ENCODE measurements around the gene PDS5A.

The PDS5A gene

DNA sequence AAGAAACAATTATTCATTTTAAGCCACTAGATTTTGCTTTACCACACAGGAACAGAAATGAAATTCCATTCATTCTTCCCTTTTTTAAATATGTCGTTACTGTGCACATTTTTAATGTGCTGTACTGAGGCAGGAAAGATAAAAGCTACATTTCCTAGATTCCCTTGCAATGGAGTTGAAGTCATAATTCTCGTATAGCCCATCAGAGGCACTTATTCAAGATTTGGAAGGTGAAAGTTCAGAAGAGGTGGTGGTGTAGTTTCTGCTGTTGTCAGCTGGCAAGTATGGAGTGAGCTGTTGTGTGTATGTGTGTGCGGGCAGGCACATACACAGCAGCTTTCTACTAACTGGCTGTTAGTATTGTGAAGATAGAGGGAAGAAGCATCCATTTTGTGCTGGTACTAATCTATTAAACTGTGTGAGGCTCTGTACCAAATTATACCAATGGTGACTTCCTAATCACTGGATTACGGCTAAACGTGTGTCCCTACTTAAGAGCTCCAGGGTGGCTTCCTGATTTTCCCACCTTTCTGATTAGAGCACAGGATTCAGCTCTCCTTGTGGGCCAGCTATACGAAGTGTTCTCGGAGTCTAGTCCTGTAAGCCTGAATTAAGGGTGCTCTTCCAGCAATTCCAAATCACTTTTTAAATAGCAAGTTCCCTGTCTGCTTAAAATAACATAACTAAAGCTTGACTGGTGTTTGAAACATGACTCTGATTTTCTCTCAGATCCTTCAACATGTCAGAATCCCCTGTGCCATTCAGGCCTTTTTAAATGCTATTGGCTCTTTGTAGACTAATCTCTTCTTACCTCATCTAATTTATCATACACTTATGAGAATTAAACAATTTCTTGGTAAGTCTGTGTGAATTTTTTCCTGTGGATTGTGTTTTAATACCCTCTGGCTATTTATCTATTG, 43.8 kb downstream of the PDS5A start:
- no peak overlapping the region for H3K27ac ChIP-seq (ENCODE audit: low read length)
- H3K36me3 ChIP-seq (ENCODE audit: control insufficient read depth, insufficient read depth, low read length) = no peaks in the 10 kb centered on the region

DNA sequence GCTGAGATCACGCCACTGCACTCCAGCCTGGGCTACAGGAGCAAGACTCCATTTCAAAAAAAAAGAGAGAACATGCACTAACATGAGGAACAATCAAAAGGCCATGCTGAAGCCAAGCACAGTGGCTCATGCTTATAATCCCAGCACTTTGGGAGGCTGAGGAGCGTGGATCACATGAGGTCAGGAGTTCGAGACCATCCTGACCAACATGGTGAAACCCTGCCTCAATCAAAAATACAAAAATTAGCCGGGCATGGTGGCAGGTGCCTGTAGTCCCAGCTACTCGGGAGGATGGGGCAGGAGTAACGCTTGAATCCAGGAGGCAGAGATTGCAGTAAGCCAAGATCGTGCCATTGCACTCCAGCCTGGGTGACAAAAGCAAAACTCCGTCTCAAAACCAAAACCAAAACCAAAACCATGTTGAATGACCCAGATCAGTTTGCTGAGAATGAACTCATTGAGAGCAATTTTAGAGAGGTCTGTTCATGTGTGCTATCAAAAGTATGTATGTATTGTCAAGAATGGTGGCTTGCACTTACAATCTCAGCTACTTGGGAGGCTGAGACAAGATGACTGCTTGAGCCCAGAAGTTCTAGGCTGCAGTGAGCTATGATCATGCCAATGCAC, 44.8 kb downstream of the PDS5A start:
- Histone ChIP-seq H3K4me1 (ENCODE audit: control insufficient read depth, insufficient read depth, low read length) (peaks cover 2% of the 10 kb centered on the region; the same call in 1 of the 2 replicates), H3K27me3 (ENCODE audit: control insufficient read depth, insufficient read depth, low read length) (no peaks in the 10 kb centered on the region), H3K27ac (ENCODE audit: low read length) (no peak overlapping the region), H3K36me3 (ENCODE audit: control insufficient read depth, insufficient read depth, low read length) (no peaks in the 10 kb centered on the region), H3K4me3 (ENCODE audit: low read length) (no peak overlapping the region), H3K9me3 (ENCODE audit: control insufficient read depth, insufficient read depth, low read length) (no peaks in the 10 kb centered on the region)
- no CpG with 5 or more reads among the region's 8 CpGs for WGBS (ENCODE audit: insufficient coverage, insufficient read length)
- DNase-seq (ENCODE audit: low read depth, low spot score) = no peak

More for the DNA sequence above, 43.8 kb downstream of the PDS5A start:
- DNase-seq (ENCODE audit: low read depth, low spot score) = no peak
- Histone ChIP-seq H3K4me1 (ENCODE audit: control insufficient read depth, insufficient read depth, low read length) (peaks cover 2% of the 10 kb centered on the region; the same call in 1 of the 2 replicates), H3K9me3 (ENCODE audit: control insufficient read depth, insufficient read depth, low read length) (no peaks in the 10 kb centered on the region), H3K4me3 (ENCODE audit: low read length) (no peak overlapping the region), H3K27me3 (ENCODE audit: control insufficient read depth, insufficient read depth, low read length) (no peaks in the 10 kb centered on the region)
- no CpG with 5 or more reads among the region's 7 CpGs for WGBS (ENCODE audit: insufficient coverage, insufficient read length)

DNA sequence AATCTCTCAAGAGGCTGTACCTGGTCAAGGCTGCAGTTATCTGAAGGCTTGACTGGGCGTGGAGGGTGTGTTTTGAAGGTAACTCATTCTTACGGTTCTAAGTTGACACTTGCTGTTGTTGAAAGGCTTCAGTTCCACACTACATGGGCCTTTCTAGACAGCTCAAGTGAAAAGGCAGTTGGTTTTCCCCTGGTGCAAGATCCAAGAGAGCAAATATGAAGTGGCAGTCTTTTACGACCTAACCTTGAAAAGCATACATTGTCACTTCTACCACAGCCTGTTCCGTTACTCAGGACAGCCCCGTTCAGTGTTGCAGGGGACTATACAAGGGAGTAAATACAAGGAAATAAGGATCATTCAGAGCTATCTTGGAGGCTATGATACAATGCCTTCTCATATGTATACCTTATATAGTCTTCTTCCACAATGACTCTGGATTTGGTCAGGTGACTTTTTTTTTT, 46.2 kb downstream of the PDS5A start:
- H3K4me3 ChIP-seq (ENCODE audit: low read length) = no peak overlapping the region

DNA sequence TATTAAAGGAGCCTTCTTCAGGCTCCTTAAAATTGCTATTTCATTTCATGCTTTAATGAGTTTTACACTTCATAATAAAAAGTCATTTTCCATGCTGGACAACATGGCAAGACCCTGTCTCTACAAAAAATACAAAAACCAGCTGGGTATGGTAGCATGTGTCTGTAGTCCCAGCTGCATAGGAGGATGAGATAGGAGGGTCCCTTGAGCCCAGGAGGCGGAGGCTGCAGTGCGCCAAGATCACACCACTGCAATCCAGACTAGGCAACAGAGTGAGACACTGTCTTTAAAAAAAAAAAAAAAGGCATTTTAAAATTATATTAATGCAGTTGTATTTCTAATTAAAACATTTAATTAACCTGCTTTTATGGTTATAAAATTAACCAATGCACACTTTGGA, 49.2 kb downstream of the PDS5A start:
- no peaks in the 10 kb centered on the region for H3K36me3 ChIP-seq (ENCODE audit: control insufficient read depth, insufficient read depth, low read length)
- no peak overlapping the region for H3K4me3 ChIP-seq (ENCODE audit: low read length)

More for the DNA sequence above, 46.2 kb downstream of the PDS5A start:
- DNase-seq (ENCODE audit: low read depth, low spot score) = no peak
- no CpG with 5 or more reads among the region's 5 CpGs for WGBS (ENCODE audit: insufficient coverage, insufficient read length)
- Histone ChIP-seq H3K36me3 (ENCODE audit: control insufficient read depth, insufficient read depth, low read length) (no peaks in the 10 kb centered on the region), H3K9me3 (ENCODE audit: control insufficient read depth, insufficient read depth, low read length) (no peaks in the 10 kb centered on the region), H3K27ac (ENCODE audit: low read length) (no peak overlapping the region), H3K4me1 (ENCODE audit: control insufficient read depth, insufficient read depth, low read length) (peaks cover under 1% of the 10 kb centered on the region; the same call in 1 of the 2 replicates), H3K27me3 (ENCODE audit: control insufficient read depth, insufficient read depth, low read length) (no peaks in the 10 kb centered on the region)

DNA sequence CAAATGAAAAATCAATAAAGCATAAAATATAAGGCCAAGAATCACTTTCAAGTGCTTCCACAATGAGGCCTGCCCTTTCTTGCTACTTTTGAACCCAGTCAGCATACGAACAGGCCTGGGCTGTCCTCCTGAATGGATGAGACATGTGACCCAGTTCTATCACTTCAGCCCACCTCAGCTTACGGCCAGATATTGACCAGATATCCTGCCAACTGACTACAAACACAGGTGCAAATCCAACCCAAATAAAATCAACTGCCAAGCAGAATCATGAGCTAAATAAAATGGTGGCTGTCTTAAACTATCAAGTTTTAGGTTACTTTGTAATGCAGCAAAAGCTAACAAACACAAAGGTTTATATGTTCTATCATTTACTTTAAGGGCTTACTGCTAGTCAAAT, 53.7 kb downstream of the PDS5A start:
- no peaks in the 10 kb centered on the region for H3K36me3 ChIP-seq (ENCODE audit: control insufficient read depth, insufficient read depth, low read length)
- H3K4me1 ChIP-seq (ENCODE audit: control insufficient read depth, insufficient read depth, low read length) = no peaks in the 10 kb centered on the region
- H3K27ac ChIP-seq (ENCODE audit: low read length) = no peak overlapping the region
- H3K27me3 ChIP-seq (ENCODE audit: control insufficient read depth, insufficient read depth, low read length) = no peaks in the 10 kb centered on the region
- no peak overlapping the region for H3K4me3 ChIP-seq (ENCODE audit: low read length)
- no peaks in the 10 kb centered on the region for H3K9me3 ChIP-seq (ENCODE audit: control insufficient read depth, insufficient read depth, low read length)
- WGBS (ENCODE audit: insufficient coverage, insufficient read length) = no CpG with 5 or more reads among the region's 2 CpGs
- DNase-seq (ENCODE audit: low read depth, low spot score) = no peak

More for the DNA sequence above, 49.2 kb downstream of the PDS5A start:
- no peak for DNase-seq (ENCODE audit: low read depth, low spot score)
- no CpG with 5 or more reads among the region's 2 CpGs for WGBS (ENCODE audit: insufficient coverage, insufficient read length)
- Histone ChIP-seq H3K27me3 (ENCODE audit: control insufficient read depth, insufficient read depth, low read length) (no peaks in the 10 kb centered on the region), H3K4me1 (ENCODE audit: control insufficient read depth, insufficient read depth, low read length) (no peaks in the 10 kb centered on the region), H3K9me3 (ENCODE audit: control insufficient read depth, insufficient read depth, low read length) (no peaks in the 10 kb centered on the region), H3K27ac (ENCODE audit: low read length) (no peak overlapping the region)

DNA sequence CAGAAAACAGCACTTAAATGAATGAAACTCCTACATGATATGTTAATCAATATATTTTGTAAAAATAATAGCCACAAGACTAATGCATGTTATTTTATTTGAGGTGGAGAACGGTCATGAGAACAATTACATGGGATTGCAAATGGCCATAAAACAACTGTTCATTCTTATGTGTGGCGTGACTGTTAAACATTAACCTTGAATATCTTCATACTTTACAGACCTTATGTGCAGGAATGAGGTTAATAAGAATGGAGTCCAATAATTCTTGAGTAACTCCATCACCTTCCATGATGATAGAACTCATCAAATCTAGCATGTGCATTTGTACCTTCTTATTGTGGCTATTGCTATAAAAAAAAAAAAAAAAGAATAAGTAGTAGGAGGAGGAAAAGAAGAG, 55.3 kb downstream of the PDS5A start:
- Histone ChIP-seq H3K9me3 (ENCODE audit: control insufficient read depth, insufficient read depth, low read length) (no peaks in the 10 kb centered on the region), H3K4me3 (ENCODE audit: low read length) (no peak overlapping the region), H3K27me3 (ENCODE audit: control insufficient read depth, insufficient read depth, low read length) (no peaks in the 10 kb centered on the region), H3K36me3 (ENCODE audit: control insufficient read depth, insufficient read depth, low read length) (no peaks in the 10 kb centered on the region), H3K4me1 (ENCODE audit: control insufficient read depth, insufficient read depth, low read length) (no peaks in the 10 kb centered on the region), H3K27ac (ENCODE audit: low read length) (no peak overlapping the region)
- DNase-seq (ENCODE audit: low read depth, low spot score) = no peak
- WGBS (ENCODE audit: insufficient coverage, insufficient read length) = no CpG with 5 or more reads among the region's 2 CpGs

DNA sequence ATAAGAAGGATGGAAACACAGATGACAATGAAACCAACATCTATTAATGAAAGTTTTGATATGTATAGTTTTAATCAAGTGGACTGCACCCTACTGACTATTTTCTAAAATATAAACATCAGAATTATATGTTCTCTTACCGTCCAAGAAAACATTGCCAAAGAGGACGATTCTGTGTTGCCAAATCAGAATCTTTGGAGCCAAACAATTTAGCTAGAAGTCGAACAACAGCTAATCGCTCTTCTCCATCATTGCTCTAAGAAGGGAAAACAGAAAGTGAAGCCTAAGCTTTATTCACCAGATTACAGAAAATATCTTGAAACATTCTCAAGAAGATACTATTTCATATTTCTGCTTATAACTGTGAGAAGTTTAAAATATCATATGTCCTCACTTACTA, 64.2 kb downstream of the PDS5A start:
- no CpG with 5 or more reads among the region's 4 CpGs for WGBS (ENCODE audit: insufficient coverage, insufficient read length)
- H3K36me3 ChIP-seq (ENCODE audit: control insufficient read depth, insufficient read depth, low read length) = peaks cover 6% of the 10 kb centered on the region; the same call in 1 of the 2 replicates

DNA sequence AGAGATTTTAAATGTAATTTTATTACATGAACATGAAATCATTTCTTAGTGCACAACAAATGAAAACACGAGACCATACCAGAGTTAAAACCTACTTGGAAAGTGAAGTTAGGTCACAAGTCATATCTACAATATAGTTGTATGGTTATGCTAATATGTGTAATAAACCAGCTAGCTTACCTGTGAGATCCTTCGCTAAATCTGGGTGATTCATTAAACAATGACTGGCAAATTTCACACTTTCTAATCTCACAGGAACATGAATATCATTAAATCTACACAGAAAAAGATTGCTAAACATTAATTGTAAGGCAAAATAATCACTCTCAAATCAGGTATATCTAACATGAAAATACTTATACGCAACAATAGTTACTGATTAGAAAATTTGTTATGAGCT, 67.6 kb downstream of the PDS5A start:
- H3K9me3 ChIP-seq (ENCODE audit: control insufficient read depth, insufficient read depth, low read length) = no peaks in the 10 kb centered on the region
- H3K4me1 ChIP-seq (ENCODE audit: control insufficient read depth, insufficient read depth, low read length) = no peaks in the 10 kb centered on the region
- no peak overlapping the region for H3K4me3 ChIP-seq (ENCODE audit: low read length)
- DNase-seq (ENCODE audit: low read depth, low spot score) = no peak
- no peak overlapping the region for H3K27ac ChIP-seq (ENCODE audit: low read length)
- H3K36me3 ChIP-seq (ENCODE audit: control insufficient read depth, insufficient read depth, low read length) = peaks cover 6% of the 10 kb centered on the region; the same call in 1 of the 2 replicates
- no CpG with 5 or more reads among the region's 3 CpGs for WGBS (ENCODE audit: insufficient coverage, insufficient read length)
- no peaks in the 10 kb centered on the region for H3K27me3 ChIP-seq (ENCODE audit: control insufficient read depth, insufficient read depth, low read length)

More for the DNA sequence above, 64.2 kb downstream of the PDS5A start:
- no peaks in the 10 kb centered on the region for H3K27me3 ChIP-seq (ENCODE audit: control insufficient read depth, insufficient read depth, low read length)
- H3K4me3 ChIP-seq (ENCODE audit: low read length) = no peak overlapping the region
- no peak overlapping the region for H3K27ac ChIP-seq (ENCODE audit: low read length)
- no peaks in the 10 kb centered on the region for H3K4me1 ChIP-seq (ENCODE audit: control insufficient read depth, insufficient read depth, low read length)
- H3K9me3 ChIP-seq (ENCODE audit: control insufficient read depth, insufficient read depth, low read length) = no peaks in the 10 kb centered on the region
- no peak for DNase-seq (ENCODE audit: low read depth, low spot score)

DNA sequence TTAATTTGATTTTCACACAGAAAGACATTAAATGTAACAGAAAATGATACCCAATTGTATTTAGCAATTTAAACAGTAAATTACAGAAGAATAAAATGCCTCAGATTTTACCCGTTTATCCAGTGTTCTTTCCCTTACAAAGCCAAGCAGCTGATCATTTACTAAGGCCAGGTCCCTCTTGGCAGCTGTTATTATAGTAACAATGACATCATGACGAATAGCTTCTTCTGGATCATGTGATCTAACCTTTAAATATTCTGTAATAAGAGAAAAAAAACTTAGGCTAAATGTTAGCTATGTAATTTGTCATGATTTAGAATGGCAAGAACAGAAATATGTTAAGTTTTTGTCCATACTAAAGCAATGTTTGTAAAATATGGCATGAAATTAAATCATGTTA, 69.4 kb downstream of the PDS5A start:
- H3K4me1 ChIP-seq (ENCODE audit: control insufficient read depth, insufficient read depth, low read length) = no peaks in the 10 kb centered on the region
- H3K27me3 ChIP-seq (ENCODE audit: control insufficient read depth, insufficient read depth, low read length) = no peaks in the 10 kb centered on the region
- H3K4me3 ChIP-seq (ENCODE audit: low read length) = no peak overlapping the region
- DNase-seq (ENCODE audit: low read depth, low spot score) = no peak
- WGBS (ENCODE audit: insufficient coverage, insufficient read length) = no CpG with 5 or more reads among the region's 2 CpGs
- H3K27ac ChIP-seq (ENCODE audit: low read length) = no peak overlapping the region
- no peaks in the 10 kb centered on the region for H3K9me3 ChIP-seq (ENCODE audit: control insufficient read depth, insufficient read depth, low read length)
- peaks cover 6% of the 10 kb centered on the region; the same call in 1 of the 2 replicates for H3K36me3 ChIP-seq (ENCODE audit: control insufficient read depth, insufficient read depth, low read length)

DNA sequence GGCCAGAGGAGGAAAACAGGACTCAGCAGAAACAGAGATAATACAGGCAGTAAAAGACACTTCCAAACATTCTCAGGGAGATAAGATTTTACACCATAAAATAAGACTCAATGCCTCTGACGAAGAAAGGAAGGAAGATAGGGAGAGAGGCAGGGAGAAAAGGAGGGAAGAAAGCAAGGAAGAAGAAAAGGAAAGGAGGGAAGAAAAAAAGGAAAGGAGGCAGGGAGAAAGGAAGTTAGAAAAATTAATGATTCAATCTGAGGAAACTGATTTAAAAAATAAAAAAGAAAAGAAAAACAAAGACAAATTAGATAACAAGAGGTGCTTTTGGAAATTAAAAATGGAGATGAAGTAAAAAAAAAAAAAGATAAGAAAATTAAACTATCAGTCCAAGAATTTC, 72.1 kb downstream of the PDS5A start:
- Histone ChIP-seq H3K4me3 (ENCODE audit: low read length) (no peak overlapping the region), H3K9me3 (ENCODE audit: control insufficient read depth, insufficient read depth, low read length) (no peaks in the 10 kb centered on the region), H3K27ac (ENCODE audit: low read length) (no peak overlapping the region), H3K4me1 (ENCODE audit: control insufficient read depth, insufficient read depth, low read length) (no peaks in the 10 kb centered on the region), H3K27me3 (ENCODE audit: control insufficient read depth, insufficient read depth, low read length) (no peaks in the 10 kb centered on the region), H3K36me3 (ENCODE audit: control insufficient read depth, insufficient read depth, low read length) (peaks cover under 1% of the 10 kb centered on the region; the same call in 1 of the 2 replicates)
- WGBS (ENCODE audit: insufficient coverage, insufficient read length) = no CpG with 5 or more reads among the region's 1 CpG
- no peak for DNase-seq (ENCODE audit: low read depth, low spot score)
